Panc1 (cell line): Measurements from ENCODE around the gene CARHSP1.

Source experiments
- CTCF ChIP-seq: fragments of 450-650 bp; IDR thresholded peaks from 2 replicates; pipeline ENCODE4 v1.5.1; 2017; ENCODE audit warnings: mild to moderate bottlenecking
- POLR2AphosphoS5 ChIP-seq: IDR thresholded peaks from 2 replicates; pipeline ENCODE4 v1.6.1; 2012; ENCODE audit warnings: mild to moderate bottlenecking, low read depth, low read length, moderate library complexity
- SIN3A ChIP-seq: IDR thresholded peaks from 2 replicates; pipeline ENCODE4 v1.6.1; 2012; ENCODE audit warnings: low read depth, mild to moderate bottlenecking, low read length, moderate library complexity, borderline replicate concordance; ENCODE audit not compliant: insufficient read depth
- TCF7L2 ChIP-seq: IDR thresholded peaks from 2 replicates; pipeline ENCODE4 v1.6.1; 2011; ENCODE audit warnings: mild to moderate bottlenecking, low read depth, low read length, inconsistent platforms

GRCh38 chr16:8864480-8865110 lies 4.2 kb downstream of the CARHSP1 start:
- TF ChIP-seq CTCF = no peak
- no peak; the same call in 1 of the 2 replicates for TF ChIP-seq POLR2AphosphoS5
- no peak for TF ChIP-seq SIN3A
- no peak for TF ChIP-seq TCF7L2
